ENCODE data around the gene HAND1.

- no peak for TF ChIP-seq CTCF (IDR thresholded peaks at IDR 0.05)
- no peak for TF ChIP-seq POLR2A (IDR thresholded peaks at IDR 0.05)
Observed at GRCh38 chr5:154524181-154524580, 46.2 kb upstream of the HAND1 start.

All from testis (tissue), 2 donors.